Calu3 (cell line): ENCODE results near the gene OR5B2. TPM values are rescaled to one million over a fixed set of nuclear protein-coding genes. Genes with fewer than 3 reads are reported as not detected.

Experiments used
- BruUV-seq: library from RNA; stranded (reverse); fragments of 400-500 nt; replicated peaks from 2 replicates; lab custom pipeline; 2021; lab: Mats Ljungman, UMichigan
- CTCF ChIA-PET: fragments of 300-600 bp; sonication (Branson Sonifier 250); formaldehyde crosslinking; loops from one replicate; lab custom pipeline; 2022; ENCODE audit warnings: antibody characterized with exemption; lab: Charles Lee
- DNase-seq: peaks from one replicate; pipeline ENCODE4 v3.0.0; 2022
- H3K27ac Mint-ChIP-seq: one replicate; pipeline ENCODE4 v1.8.0; 2022; ENCODE audit warnings: mixed read lengths; ENCODE audit not compliant: unreplicated experiment
- H3K27me3 Mint-ChIP-seq: one replicate; pipeline ENCODE4 v1.8.0; 2022; ENCODE audit warnings: mixed read lengths; ENCODE audit not compliant: unreplicated experiment
- H3K36me3 Mint-ChIP-seq: one replicate; pipeline ENCODE4 v1.8.0; 2022; ENCODE audit warnings: mild to moderate bottlenecking, moderate library complexity, mixed read lengths; ENCODE audit not compliant: insufficient read depth, unreplicated experiment
- H3K4me1 Mint-ChIP-seq: one replicate; pipeline ENCODE4 v1.8.0; 2022; ENCODE audit warnings: mild to moderate bottlenecking, low read depth, mixed read lengths; ENCODE audit not compliant: unreplicated experiment
- H3K4me3 Mint-ChIP-seq: one replicate; pipeline ENCODE4 v1.8.0; 2022; ENCODE audit warnings: mild to moderate bottlenecking, low read depth, moderate library complexity, mixed read lengths; ENCODE audit not compliant: unreplicated experiment
- H3K9me3 Mint-ChIP-seq: one replicate; pipeline ENCODE4 v1.8.0; 2022; ENCODE audit warnings: low read depth, mixed read lengths; ENCODE audit not compliant: unreplicated experiment
- intact Hi-C: fragments of 100-400 bp; cut with micrococcal nuclease; formaldehyde crosslinking; loops from one replicate; pipeline ENCODE4 v1.10.0; 2022; ENCODE audit not compliant: unreplicated experiment
- total RNA-seq: library from RNA; stranded (reverse); gene quantifications from 2 replicates; pipeline ENCODE4 v1.2.3, GENCODE V29; 2022
- TF ChIP-seq, protein P1 (sequence below): fragments of 200-600 bp; IDR thresholded peaks from one replicate; pipeline ENCODE4 v1.8.0; 2022; ENCODE audit warnings: antibody characterized with exemption; ENCODE audit not compliant: unreplicated experiment

The OR5B2 gene
- total RNA-seq, 1 experiment from 2014 or later = not detected

DNA sequence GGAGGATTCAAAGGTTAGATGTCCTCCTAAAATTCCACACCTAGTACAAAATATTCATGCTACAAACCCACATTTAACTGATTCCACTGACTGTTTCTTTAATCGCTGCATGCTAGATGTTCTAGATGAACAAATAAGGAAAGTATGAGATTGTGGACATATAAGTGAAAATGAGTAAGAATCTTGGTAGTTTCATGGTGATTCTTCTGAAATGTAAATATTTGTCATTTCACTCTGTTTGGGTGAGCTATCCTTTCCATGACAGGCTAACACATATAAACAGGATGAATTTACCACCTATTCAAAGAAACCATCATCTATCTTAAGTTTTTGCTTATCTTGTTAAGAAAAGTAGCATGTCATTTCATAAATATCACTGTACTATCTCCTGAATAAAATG lies 36.0 kb downstream of the OR5B2 start:
- peaks cover 10% of the 10 kb centered on the region for H3K4me1 Mint-ChIP-seq

DNA sequence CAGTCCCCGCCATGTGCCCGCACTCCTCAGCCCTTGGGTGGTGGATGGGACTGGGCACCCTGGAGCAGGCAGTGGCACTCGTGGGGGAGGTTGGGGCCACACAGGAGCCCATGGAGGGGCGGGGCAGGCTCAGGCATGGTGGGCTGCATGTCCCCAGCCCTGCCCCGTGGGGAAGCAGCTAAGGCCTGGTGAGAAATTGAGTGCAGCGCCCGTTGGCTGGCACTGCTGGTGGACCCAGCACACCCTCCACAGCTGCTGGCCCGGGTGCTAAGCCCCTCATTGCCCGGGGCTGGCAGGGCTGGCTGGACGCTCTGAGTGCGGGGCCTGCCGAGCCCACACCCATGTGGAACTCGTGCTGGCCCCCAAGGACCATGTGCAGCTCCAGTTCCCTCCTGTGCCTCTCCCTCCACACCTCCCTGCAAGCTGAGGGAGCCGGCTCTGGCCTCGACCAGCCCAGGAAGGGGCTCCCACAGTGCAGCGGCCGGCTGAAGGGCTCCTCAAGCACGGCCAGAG lies 37.3 kb downstream of the OR5B2 start:
- Mint-ChIP-seq H3K4me1 (peaks cover 10% of the 10 kb centered on the region), H3K36me3 (no peaks in the 10 kb centered on the region), H3K27me3 (no peaks in the 10 kb centered on the region), H3K27ac (no peak overlapping the region), H3K9me3 (peaks cover 10% of the 10 kb centered on the region), H3K4me3 (no peak overlapping the region)
- no TSS peak for BruUV-seq
- TF ChIP-seq, protein P1, sequence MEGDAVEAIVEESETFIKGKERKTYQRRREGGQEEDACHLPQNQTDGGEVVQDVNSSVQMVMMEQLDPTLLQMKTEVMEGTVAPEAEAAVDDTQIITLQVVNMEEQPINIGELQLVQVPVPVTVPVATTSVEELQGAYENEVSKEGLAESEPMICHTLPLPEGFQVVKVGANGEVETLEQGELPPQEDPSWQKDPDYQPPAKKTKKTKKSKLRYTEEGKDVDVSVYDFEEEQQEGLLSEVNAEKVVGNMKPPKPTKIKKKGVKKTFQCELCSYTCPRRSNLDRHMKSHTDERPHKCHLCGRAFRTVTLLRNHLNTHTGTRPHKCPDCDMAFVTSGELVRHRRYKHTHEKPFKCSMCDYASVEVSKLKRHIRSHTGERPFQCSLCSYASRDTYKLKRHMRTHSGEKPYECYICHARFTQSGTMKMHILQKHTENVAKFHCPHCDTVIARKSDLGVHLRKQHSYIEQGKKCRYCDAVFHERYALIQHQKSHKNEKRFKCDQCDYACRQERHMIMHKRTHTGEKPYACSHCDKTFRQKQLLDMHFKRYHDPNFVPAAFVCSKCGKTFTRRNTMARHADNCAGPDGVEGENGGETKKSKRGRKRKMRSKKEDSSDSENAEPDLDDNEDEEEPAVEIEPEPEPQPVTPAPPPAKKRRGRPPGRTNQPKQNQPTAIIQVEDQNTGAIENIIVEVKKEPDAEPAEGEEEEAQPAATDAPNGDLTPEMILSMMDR = no peak
- DNase-seq = no peak
- CTCF ChIA-PET = no interaction called here
- intact Hi-C loops = no loop called here

More for the DNA sequence above, 36.0 kb downstream of the OR5B2 start:
- no peak for DNase-seq
- peaks cover 10% of the 10 kb centered on the region for H3K9me3 Mint-ChIP-seq
- BruUV-seq = no TSS peak
- intact Hi-C loops = no loop called here
- H3K36me3 Mint-ChIP-seq = no peaks in the 10 kb centered on the region
- TF ChIP-seq, protein P1 = no peak
- no peak overlapping the region for H3K4me3 Mint-ChIP-seq
- no peak overlapping the region for H3K27ac Mint-ChIP-seq
- CTCF ChIA-PET = no interaction called here
- H3K27me3 Mint-ChIP-seq = no peaks in the 10 kb centered on the region

Other genes starting within 250 kb of the OR5B2 start
- gene OR9Q2, start 239.1 kb downstream of the OR5B2 start, total RNA-seq = not detected in 2 replicates
- not detected in 2 replicates for gene OR1S2, start 224.0 kb downstream of the OR5B2 start, total RNA-seq
- gene OR1S1, start 215.4 kb downstream of the OR5B2 start, total RNA-seq = not detected in 2 replicates
- gene OR10Q1, start 199.2 kb downstream of the OR5B2 start, total RNA-seq = not detected in 2 replicates
- not detected in 2 replicates for gene OR10W1, start 159.9 kb downstream of the OR5B2 start, total RNA-seq
- gene OR5B17, start 69.1 kb downstream of the OR5B2 start, total RNA-seq = not detected in 2 replicates
- gene OR5B3, start 21.2 kb downstream of the OR5B2 start, total RNA-seq = not detected in 2 replicates
- gene OR5B12, start 14.1 kb upstream of the OR5B2 start, total RNA-seq = not detected in 2 replicates
- not detected in 2 replicates for gene OR5B21, start 80.0 kb upstream of the OR5B2 start, total RNA-seq
- gene LPXN, start 147.7 kb upstream of the OR5B2 start, total RNA-seq = 4.0 and 6.0 TPM in 2 replicates
- 61.5 and 61.7 TPM in 2 replicates for gene ZFP91, start 150.9 kb upstream of the OR5B2 start, total RNA-seq
- 4.3 and 5.2 TPM in 2 replicates for gene CNTF, start 194.5 kb upstream of the OR5B2 start, total RNA-seq